ENCODE data around the gene ERC2.

GRCh38 chr3:55802816-55803215 lies 665.5 kb downstream of the ERC2 start:
- no peak for TF ChIP-seq CHD2 (IDR thresholded peaks at IDR 0.05; ENCODE audit: low read depth, low read length)
- TF ChIP-seq, protein P1, sequence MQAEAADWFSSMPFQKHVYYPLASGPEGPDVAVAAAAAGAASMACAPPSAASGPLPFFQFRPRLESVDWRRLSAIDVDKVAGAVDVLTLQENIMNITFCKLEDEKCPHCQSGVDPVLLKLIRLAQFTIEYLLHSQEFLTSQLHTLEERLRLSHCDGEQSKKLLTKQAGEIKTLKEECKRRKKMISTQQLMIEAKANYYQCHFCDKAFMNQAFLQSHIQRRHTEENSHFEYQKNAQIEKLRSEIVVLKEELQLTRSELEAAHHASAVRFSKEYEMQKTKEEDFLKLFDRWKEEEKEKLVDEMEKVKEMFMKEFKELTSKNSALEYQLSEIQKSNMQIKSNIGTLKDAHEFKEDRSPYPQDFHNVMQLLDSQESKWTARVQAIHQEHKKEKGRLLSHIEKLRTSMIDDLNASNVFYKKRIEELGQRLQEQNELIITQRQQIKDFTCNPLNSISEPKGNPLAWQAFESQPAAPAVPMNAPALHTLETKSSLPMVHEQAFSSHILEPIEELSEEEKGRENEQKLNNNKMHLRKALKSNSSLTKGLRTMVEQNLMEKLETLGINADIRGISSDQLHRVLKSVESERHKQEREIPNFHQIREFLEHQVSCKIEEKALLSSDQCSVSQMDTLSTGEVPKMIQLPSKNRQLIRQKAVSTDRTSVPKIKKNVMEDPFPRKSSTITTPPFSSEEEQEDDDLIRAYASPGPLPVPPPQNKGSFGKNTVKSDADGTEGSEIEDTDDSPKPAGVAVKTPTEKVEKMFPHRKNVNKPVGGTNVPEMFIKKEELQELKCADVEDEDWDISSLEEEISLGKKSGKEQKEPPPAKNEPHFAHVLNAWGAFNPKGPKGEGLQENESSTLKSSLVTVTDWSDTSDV (CRISPR knock-in tag; IDR thresholded peaks at IDR 0.05) = no peak
- TF ChIP-seq RELA (CRISPR knock-in tag; IDR thresholded peaks at IDR 0.05) = no peak
- TF ChIP-seq, protein P2, sequence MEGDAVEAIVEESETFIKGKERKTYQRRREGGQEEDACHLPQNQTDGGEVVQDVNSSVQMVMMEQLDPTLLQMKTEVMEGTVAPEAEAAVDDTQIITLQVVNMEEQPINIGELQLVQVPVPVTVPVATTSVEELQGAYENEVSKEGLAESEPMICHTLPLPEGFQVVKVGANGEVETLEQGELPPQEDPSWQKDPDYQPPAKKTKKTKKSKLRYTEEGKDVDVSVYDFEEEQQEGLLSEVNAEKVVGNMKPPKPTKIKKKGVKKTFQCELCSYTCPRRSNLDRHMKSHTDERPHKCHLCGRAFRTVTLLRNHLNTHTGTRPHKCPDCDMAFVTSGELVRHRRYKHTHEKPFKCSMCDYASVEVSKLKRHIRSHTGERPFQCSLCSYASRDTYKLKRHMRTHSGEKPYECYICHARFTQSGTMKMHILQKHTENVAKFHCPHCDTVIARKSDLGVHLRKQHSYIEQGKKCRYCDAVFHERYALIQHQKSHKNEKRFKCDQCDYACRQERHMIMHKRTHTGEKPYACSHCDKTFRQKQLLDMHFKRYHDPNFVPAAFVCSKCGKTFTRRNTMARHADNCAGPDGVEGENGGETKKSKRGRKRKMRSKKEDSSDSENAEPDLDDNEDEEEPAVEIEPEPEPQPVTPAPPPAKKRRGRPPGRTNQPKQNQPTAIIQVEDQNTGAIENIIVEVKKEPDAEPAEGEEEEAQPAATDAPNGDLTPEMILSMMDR (CRISPR knock-in tag; IDR thresholded peaks at IDR 0.05) = no peak
- no peak for TF ChIP-seq FOXA1 (IDR thresholded peaks at IDR 0.05)
- no peak for TF ChIP-seq FOXA1 (CRISPR knock-in tag; IDR thresholded peaks at IDR 0.05)
- no peak for TF ChIP-seq ZNF556 (CRISPR knock-in tag; IDR thresholded peaks at IDR 0.05; ENCODE audit: borderline replicate concordance)
- no peak for TF ChIP-seq RXRA (CRISPR knock-in tag; IDR thresholded peaks at IDR 0.05)
- no peak for TF ChIP-seq LCORL (IDR thresholded peaks at IDR 0.05)
- no peak for TF ChIP-seq LCORL (CRISPR knock-in tag; IDR thresholded peaks at IDR 0.05)
- TF ChIP-seq TBP (CRISPR knock-in tag; IDR thresholded peaks at IDR 0.05) = no peak
- no peak for TF ChIP-seq ZNF124 (CRISPR knock-in tag; IDR thresholded peaks at IDR 0.05)
- TF ChIP-seq BATF2 (CRISPR knock-in tag; IDR thresholded peaks at IDR 0.05) = no peak
